Cerebellar cortex (tissue), 1 donor: Measurements from ENCODE around the gene WWP2.
"Not testable (repeated sequence)": the region's sequence is repeated elsewhere in the genome, so short reads cannot be mapped to it uniquely, and the experiment has no call there.

Experiments used
- DNase-seq: peaks from one replicate; pipeline ENCODE4 v3.0.0-alpha.2; 2015; ENCODE audit warnings: low spot score

The WWP2 gene

DNA sequence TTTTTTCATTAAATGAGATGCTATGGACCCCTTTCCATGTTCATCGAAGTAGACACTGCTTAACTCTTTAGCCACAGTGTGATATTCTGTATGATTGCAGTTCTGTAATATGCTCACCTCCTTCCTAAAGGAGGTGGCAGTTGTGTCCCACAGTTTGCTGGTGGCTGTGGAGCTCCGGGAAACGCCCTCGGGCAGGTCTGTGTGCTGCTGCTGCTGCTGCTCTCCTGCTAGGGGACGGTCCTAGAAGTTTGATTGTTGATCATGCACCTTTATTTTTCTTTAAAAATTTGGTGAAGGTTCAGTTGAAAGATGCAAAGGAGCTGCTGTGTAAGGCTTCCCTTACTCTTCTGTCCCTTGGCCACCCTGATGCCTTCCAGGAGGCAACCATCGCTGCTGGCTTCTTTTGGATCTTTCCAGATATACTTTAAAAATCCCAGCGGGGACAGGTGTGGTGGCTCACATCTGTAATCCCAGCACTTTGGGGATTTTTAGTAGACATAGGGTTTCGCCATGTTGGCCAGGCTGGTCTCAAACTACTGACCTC, 180.6 kb downstream of the WWP2 start:
- DNase-seq, result no peak

DNA sequence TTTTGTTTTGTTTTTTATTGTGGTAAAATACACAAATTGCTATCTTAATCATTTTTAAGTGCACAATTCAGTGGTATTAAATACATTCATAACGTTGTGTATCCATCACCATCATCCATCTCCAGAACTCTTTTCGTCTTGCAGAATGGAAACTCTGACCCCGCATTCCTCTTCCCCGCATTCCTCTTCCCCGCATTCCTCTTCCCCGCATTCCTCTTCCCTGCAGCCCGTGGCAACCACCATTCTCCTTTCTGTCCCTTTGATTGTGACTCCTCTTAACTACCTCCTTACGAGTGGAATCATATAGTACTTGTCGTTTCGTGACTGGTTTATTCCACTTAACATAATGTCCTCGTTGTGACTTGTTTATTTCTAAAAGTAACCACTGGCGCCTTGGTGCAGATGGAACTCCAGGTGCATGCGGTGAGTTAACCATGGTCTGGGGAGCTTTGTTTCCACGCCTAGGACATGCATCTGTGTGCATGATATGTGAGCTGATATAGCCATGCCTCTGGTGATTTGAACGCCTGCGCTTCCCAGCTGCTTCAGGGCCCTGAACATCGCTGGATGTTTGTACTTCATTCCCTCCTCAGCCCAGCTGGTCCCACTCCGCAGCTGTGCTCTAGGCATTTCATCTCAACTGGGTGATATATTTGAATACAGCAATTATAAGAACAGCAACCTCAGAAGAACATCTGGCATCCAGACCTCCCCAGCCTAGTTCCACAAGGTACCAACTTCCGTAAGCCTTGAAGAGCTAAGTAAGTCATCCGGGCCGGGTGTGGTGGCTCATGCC, 181.3 kb downstream of the WWP2 start:
- DNase-seq, result not testable (repeated sequence)

DNA sequence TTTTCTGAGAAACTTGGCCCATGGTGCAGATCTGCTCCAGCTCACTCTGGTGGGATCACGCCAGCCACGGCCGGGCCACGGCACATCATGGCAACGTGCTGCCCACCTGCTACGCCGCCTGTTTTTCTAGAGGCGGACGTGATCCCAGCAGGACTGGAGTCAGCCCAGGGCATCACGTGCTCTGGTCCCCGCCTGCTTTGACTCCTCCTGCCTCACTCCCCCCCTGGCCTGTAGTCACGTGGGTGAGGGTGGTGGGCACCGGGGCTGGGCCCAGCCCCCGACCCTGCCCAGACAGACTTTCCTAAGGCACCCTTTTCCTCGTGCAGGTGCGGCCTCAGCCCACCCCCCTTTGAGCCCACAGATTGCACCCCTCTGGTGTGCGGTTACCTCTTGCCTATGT, 188.3 kb downstream of the WWP2 start:
- DNase-seq, result not testable (repeated sequence)

DNA sequence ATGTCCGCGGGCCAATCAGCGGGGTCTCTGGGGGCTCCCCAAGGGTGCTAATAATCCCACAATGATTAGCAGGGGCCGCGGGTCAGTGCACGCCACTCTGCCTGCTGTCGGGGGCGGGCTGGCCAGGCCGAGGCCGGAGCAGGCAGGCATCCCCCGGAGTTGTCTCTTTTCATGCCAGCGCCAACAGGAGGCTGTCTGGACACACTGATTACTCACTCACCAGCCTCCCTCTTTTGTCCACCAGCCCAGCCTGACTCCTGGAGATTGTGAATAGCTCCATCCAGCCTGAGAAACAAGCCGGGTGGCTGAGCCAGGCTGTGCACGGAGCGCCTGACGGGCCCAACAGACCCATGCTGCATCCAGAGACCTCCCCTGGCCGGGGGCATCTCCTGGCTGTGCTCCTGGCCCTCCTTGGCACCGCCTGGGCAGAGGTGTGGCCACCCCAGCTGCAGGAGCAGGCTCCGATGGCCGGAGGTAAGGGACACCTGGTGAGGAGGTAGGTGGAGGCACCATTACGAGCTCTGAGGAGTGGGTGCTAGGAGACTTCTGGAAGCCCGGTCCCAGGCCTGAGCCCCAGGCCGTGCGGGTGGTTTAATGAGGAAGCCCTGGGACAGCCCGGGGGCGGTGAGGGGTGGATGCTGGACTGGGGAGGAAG, 189.0 kb downstream of the WWP2 start, which contains the start of gene CLEC18A:
TSS of gene CLEC18A (plus strand) at position 318 of the 655 bp plus-strand sequence. CDS start at position 351, 33 bp downstream.
- DNase-seq, result not testable (repeated sequence)

DNA sequence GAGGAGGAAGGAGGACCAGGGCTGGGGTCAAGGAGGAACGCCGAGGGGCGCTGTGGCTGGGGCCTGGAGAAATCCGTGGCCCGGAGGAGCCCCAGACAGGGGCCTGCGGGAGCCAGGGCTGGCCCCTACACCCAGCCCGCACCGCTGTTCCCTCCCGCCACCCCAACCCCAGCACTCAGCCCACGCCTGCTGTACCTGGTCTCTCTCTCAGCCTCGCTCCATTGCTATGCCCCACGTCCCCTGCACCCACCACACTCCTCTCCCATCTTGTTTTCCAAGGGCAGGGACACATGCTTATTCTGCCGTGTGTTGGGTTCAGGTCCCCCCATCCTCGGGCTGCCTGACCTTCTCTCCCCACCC, 189.5 kb downstream of the WWP2 start:
- not testable (repeated sequence) for DNase-seq

DNA sequence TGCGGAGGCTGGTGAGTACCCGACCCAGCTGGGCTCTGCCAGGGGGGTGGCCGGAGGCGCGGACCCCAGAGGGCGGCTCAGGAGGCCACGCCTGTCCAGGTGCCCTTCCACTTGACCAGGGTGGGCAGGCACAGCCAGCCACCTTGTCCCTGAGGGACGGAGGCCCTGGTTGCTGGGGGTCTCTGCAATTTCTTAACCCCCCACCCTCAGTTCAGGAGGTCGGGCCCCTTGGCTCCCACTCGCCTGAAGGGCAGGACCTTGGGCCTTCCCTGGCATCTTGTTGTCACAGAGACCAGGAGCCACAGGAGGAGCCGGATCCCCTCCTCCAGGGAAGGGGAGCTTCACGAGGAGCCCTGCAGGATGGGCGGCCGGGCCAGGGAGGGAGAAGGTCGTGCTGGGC, 190.0 kb downstream of the WWP2 start:
- not testable (repeated sequence) for DNase-seq

DNA sequence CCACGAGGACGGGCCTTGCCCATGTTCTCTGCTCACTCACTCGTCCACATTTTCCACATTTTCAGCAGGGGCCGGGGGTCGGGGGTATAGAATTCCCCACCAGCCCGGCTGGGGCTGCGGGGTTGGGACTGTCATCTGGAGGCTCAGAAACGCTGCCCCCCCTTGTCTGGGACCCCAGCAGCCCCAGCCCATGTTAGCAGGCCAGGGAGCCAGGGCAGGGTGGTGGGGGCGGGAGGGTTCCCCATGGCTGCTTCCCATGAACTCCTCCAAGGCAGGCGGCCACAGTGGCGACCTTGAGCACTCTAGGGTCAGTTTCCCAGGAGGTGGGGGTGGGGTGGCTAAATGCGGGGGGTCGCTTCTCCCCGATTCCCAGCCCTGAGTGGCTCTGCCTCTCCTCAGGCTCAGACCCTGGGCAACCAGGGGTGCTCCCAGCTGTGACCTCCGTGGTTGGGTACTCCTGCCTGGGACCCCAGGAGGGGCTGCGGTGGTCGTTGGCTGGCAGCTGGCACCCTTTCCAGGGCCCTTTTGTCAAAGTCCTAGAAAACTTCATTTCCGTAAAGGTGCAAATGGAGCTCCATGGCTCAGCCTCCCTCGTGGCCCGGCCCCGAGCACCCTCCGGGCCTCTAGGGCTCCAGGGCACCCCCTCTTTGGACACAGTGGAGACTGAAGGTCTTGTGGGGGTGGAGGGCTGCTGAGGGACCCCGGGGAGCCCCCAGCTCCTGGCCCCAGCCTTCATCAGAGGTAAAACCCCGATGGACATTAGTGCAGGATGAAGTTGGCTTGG, 190.6 kb downstream of the WWP2 start:
- not testable (repeated sequence) for DNase-seq

DNA sequence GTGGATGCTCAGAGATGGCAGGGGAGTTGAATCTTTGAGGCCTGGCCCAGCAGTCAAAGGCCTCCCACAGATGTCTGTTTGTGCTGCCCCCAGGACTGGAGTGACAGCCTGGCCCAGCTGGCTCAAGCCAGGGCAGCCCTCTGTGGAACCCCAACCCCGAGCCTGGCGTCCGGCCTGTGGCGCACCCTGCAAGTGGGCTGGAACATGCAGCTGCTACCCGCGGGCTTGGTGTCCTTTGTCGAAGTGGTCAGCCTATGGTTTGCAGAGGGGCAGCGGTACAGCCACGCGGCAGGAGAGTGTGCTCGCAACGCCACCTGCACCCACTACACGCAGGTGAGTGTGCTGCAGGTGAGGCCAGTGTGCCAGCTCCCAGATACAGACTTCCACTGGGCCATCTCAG, 192.1 kb downstream of the WWP2 start:
- not testable (repeated sequence) for DNase-seq

DNA sequence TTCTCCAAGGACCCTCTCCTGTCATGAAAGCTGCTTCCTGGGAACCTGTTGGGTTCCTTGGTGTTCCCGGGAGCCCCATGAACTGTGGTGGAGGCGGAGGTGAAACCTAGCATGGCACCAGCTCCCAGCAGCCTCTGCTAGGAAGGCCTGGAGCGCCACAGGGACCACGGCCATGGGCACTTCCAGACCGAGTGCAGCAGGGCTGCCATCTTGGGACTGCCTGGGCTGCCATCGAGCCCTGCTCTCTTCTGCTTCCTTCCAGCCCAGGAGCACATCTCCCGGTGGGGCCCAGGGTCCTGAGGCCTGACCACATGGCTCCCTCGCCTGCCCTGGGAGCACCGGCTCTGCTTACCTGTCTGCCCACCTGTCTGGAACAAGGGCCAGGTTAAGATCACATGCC, 201.2 kb downstream of the WWP2 start:
- not testable (repeated sequence) for DNase-seq

DNA sequence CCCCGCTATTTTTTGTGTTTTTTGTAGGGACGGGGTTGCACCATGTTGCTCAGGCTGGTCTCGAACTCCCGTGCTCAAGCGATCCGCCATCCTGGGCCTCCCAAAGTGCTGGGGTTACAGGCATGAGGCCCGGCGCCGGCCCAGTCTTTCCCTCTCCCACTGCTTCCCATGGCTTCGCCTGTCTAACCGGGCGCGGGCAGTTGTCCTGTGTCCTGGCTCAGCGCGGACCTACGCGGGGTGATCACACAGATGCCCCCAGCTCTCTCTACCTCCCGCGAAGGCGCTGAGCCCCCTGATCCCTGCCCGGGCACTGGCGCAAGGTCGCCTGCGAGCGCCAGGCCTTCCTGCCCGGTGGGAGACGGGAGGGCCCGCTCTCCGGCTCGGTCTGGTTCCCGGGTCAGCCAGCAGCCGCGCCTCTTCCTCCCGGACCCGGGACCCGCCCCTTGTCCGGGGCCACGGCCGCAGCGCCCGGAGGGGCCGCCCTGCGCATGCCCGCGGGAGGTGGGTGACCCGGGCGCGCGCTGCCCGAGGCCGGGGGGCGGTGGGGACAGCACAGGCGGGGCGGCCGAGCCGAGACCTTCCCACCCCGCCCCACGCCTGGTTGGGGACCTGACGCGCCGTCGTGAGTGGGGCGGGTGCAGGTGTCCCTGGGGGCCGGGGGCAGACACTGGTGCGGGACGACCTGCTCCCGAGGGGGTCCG, 203.0 kb downstream of the WWP2 start:
- not testable (repeated sequence) for DNase-seq

DNA sequence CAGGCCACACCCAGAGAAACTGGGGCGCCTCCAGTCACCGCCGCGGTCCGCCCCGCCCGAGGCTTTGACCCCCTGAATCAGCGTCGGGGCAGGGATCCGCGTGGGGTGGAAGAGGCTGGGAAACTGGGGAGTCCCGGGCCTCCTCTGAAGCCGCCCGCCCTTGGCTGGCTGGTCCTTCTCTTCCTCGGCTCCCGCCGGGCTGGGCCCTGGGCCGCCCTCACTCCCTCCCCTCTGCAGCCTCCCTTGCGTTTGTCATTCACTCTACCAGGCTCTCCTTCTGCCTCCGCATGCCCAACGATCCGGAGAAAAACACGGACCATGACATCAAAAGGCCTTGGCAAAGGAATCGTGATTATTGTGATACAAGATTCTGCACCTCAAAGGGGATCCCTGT, 203.5 kb downstream of the WWP2 start:
- DNase-seq, result not testable (repeated sequence)

DNA sequence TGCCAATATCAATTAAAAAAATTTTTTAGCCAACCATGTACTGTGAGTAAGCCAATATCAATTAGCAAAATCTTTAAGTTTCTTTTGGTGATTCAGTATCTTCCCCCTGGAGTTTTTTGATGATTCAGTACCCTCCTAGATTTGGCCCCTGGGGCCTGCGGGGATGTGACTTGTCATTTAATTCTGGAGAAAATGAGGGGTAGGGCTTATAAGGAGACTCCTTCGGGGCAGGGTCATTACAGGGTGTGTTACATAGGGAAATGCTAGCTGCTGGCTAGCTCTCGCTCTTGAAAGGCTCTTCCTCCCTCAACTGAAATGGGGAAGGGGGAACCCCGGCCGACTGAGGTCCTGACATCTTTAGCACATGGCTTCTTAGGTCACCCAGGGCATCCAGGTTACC, 205.6 kb downstream of the WWP2 start:
- DNase-seq, result not testable (repeated sequence)

DNA sequence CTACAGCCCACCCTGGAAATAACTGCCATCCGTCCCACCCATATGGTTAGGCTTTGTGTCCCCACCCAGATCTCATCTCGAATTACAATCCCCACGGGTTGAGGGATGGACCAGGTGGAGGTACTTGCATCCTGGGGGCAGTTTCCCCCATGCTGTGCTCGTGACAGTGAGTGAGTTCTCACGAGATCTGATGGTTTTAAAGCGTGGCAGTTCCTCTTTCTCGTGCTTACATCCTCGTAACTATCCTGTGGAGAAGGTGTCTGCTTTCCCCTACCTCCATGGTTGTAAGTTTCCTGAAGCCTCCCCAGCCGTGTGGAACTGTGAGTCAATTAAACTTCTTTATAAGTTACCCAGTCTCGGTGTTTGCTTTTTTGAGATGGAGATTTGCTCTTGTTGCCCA, 206.0 kb downstream of the WWP2 start:
- DNase-seq, result not testable (repeated sequence)

DNA sequence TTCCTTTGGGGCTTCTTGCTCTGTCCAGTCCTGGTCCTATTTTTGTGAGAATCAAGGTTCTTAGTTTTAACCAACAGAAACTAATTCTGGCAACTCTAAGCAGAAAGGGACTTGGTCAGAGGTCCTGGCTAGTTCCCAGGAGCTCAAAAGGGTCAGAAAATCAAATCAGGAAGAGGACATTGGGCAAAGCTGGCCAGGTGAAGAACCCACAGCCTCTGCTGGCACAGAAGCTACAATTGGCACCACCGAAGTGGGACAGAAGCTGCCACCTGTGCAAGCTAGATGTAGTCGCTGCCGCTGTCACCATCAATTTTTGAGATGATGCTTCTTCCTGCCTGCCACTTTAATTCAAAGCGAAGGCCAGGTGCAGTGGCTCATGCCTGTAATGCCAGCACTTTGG, 207.5 kb downstream of the WWP2 start:
- not testable (repeated sequence) for DNase-seq

DNA sequence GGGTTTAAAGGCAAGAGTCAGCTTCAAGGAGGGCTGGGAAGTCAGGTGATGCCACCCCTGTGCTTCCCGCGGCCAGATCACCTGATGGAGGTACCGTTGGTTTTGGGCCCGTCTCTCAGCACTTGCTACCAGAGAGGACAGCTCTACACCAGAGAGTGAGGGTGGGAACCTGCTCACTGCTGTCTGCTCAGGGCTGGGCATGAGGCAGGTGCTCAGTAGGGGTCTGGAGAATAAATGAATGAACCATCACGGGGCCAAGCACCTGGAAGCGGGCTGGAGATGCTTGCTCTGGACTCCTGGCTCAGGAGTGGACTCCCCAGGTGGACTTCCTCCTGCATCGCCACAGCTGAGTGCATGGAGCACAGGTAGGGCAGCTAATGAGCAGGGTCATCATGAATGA, 210.0 kb downstream of the WWP2 start:
- not testable (repeated sequence) for DNase-seq

DNA sequence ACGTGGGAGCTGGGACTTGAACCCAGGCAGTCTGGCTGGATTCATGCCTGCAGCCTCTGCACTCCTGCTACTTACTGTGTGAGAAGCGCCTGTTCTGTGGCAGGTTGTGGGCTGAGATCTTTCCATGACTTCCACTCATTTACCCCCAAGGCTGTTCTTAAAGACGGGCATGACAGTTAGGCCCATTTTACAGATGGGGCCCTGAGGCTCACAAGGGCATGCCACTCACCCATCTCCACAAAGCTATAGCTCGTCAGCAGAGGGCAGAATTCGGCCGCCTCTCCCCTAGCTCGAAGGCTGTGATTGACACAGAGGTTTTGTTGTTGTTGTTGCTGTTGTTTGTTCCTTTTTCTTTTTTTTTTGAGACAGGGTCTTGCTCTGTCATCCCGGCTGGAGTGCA, 210.8 kb downstream of the WWP2 start:
- not testable (repeated sequence) for DNase-seq

DNA sequence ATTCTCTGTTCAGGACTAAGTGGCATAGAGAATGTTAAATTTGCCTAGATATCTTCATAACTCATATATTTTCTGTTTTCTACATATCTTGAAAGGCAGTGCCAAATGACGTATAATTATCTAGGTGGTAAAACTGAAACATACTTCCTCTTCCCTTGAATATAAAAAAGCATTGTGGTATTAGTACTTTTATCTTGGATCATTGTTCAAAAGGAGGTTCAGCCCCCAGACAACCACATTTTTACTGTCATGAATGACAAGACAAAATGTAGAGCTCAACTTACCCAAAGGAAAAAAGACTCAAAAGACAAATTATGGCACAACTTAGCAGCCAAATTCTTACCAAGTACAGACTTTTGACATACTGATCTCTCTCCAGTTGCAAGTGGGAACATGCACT, 223.1 kb downstream of the WWP2 start:
- not testable (repeated sequence) for DNase-seq
